AG04450 (cell line): ENCODE measurements around the gene OTOGL. TPM values are rescaled to one million over a fixed set of nuclear protein-coding genes. Genes with fewer than 3 reads are reported as not detected.
A peak's percentile ranks its signal among the peaks of the same experiment; 100 is the strongest.

Source experiments
- CTCF ChIA-PET: fragments of 300-600, 350-600 bp; formaldehyde crosslinking; extraction: SDS; loops from one replicate; lab custom pipeline; 2022; ENCODE audit warnings: antibody characterized with exemption, inconsistent platforms; lab: Charles Lee
- POLR2A ChIA-PET: fragments of 350-600 bp; formaldehyde crosslinking; extraction: SDS; loops from one replicate; lab custom pipeline; 2021; ENCODE audit warnings: antibody characterized with exemption, inconsistent platforms; lab: Yijun Ruan, JAX
- DNase-seq: peaks from one replicate; pipeline ENCODE4 v3.0.0-alpha.2; 2011; ENCODE audit warnings: low read depth, low spot score
- H3K27ac ChIP-seq: one replicate; pipeline ENCODE4 v1.5.1; 2012; ENCODE audit warnings: low read depth, low read length, control low read depth
- H3K27me3 ChIP-seq: one replicate; pipeline ENCODE4 v1.6.0; 2012; ENCODE audit warnings: low read length; ENCODE audit not compliant: control insufficient read depth, insufficient read depth
- H3K4me3 ChIP-seq: 2 replicates; pipeline ENCODE4 v1.5.1; 2011; ENCODE audit warnings: mild to moderate bottlenecking, low read depth, low read length, control low read depth
- H3K9me3 ChIP-seq: 2 replicates; pipeline ENCODE4 v1.5.1; 2012; ENCODE audit warnings: low read length; ENCODE audit not compliant: control insufficient read depth, insufficient read depth
- polyA plus RNA-seq: library from polyadenylated mRNA; depleted of rRNA; stranded (reverse); fragments of >200 nt; gene quantifications from 2 replicates; pipeline ENCODE4 v1.2.3, GENCODE V29; 2011
- TF ChIP-seq, protein P1 (sequence below): IDR thresholded peaks from 2 replicates; pipeline ENCODE4 v1.5.1; 2011; ENCODE audit warnings: low read depth, low read length, control low read depth, inconsistent platforms

Gene OTOGL
- polyA plus RNA-seq, 1 experiment: 0.07 TPM

DNA sequence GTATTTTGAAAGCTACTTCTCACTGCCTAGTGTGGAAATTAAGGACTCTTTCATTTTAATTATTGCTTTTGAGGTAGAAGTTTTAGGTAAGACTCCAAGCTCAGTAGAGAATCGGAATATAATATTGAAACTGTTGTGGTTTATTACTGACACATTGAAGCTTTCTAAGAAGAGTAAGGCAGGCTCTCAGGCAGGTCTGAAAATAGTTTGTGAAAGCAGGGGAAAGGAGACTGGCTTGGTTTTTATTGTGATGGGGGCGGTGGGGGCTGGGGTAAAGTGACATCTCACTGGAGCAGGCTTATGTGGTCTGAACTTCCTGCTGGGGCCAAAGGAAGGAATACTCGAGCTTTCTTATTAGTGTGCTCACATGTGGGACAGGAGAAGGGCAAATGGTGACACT is 79.5 kb downstream of the OTOGL start:
- no peak overlapping the region for H3K27ac ChIP-seq
- ChIA-PET CTCF (interaction anchor here (1.1 to 1.6 kb wide), 2 partner anchors 8 to 16 kb away, joined by 4 to 15 read pairs; no protein-coding TSS in a partner anchor), POLR2A (no interaction called here)
- no peak for DNase-seq
- TF ChIP-seq, protein P1, sequence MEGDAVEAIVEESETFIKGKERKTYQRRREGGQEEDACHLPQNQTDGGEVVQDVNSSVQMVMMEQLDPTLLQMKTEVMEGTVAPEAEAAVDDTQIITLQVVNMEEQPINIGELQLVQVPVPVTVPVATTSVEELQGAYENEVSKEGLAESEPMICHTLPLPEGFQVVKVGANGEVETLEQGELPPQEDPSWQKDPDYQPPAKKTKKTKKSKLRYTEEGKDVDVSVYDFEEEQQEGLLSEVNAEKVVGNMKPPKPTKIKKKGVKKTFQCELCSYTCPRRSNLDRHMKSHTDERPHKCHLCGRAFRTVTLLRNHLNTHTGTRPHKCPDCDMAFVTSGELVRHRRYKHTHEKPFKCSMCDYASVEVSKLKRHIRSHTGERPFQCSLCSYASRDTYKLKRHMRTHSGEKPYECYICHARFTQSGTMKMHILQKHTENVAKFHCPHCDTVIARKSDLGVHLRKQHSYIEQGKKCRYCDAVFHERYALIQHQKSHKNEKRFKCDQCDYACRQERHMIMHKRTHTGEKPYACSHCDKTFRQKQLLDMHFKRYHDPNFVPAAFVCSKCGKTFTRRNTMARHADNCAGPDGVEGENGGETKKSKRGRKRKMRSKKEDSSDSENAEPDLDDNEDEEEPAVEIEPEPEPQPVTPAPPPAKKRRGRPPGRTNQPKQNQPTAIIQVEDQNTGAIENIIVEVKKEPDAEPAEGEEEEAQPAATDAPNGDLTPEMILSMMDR: no peak
- no peak overlapping the region for H3K4me3 ChIP-seq
- H3K9me3 ChIP-seq: no peaks in the 10 kb centered on the region
- H3K27me3 ChIP-seq: no peaks in the 10 kb centered on the region

DNA sequence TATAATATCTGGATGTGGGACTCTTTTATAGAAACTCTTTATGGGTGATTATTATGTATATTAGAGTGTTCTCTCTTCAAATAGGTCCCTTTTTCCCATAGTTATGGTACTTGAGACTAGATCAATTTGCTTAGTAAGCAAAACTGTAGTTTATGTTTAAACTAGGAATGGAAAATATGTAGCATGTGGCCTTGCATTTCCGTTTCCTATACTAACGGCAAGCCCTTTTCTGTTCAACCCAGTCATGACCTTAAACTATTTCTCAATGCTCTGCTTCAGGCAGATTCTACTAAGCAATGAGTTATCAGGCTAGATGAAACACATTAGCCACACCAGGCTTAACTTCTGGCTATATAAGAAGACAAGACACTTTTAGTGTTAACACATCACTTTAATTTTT is 84.6 kb downstream of the OTOGL start:
- H3K27ac ChIP-seq: no peak overlapping the region
- CTCF ChIA-PET: interaction anchor here (0.9 kb wide), 1 partner anchor 12 kb away, joined by 3 read pairs; no protein-coding TSS in a partner anchor
- DNase-seq: no peak

DNA sequence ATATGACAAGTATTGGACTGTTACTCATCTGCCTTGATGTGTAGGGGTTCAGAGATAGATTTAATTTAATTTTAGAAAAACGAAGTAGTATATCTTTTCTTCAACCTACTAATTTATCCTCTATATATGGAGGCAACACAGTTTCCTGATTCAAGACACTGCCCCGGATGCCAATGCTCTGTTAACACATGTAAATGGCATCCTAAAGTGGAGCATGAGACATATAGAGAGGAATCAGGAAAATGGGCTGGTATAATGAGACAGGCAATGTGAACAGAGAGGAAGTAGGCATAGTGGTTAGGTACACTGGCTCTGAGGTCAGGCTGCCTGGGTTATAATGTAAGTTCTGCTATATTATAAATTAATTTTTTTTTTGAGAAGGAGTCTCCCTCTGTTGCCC is 85.6 kb downstream of the OTOGL start:
- POLR2A ChIA-PET: no interaction called here
- DNase-seq: no peak
- Histone ChIP-seq H3K27ac (no peak overlapping the region), H3K9me3 (no peaks in the 10 kb centered on the region), H3K27me3 (no peaks in the 10 kb centered on the region), H3K4me3 (no peak overlapping the region)
- CTCF ChIA-PET: interaction anchor here (0.9 kb wide), 1 partner anchor 11 kb away, joined by 3 read pairs; no protein-coding TSS in a partner anchor
- TF ChIP-seq, protein P1: no peak

More for the DNA sequence above, 84.6 kb downstream of the OTOGL start:
- POLR2A ChIA-PET: no interaction called here
- TF ChIP-seq, protein P1: no peak
- Histone ChIP-seq H3K4me3 (no peak overlapping the region), H3K27me3 (no peaks in the 10 kb centered on the region), H3K9me3 (no peaks in the 10 kb centered on the region)

DNA sequence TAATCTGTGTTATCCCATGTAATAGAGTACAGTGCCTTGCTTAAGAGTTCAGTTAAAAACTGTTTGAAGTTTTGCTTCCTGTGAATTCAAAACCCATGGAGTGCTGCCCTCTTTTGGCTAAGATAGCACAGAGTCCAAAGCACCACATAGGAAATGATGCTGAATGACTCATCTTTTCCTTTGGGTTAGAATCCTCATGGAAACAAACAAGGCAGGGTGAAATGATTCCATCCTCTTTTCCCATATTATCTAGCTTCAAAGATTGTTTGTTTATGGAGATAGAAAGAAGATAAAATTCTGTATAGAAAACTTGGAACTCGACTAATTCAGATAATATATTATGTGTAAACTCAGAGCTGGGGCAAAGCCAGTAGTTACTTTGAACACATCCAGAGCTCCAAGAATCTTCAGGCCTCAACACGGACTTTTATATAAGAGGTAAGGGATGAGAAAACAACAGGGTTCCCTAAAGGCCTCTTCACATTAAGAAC is 87.4 kb downstream of the OTOGL start:
- Histone ChIP-seq H3K9me3 (no peaks in the 10 kb centered on the region), H3K27ac (peak overlapping the region; percentile 72), H3K27me3 (no peaks in the 10 kb centered on the region), H3K4me3 (no peak overlapping the region)
- ChIA-PET POLR2A (interaction anchor here (0.9 kb wide), 1 partner anchor 251 kb away, joined by 3 read pairs; no protein-coding TSS in a partner anchor), CTCF (interaction anchor here (0.6 to 1.7 kb wide), 36 partner anchors 8 to 779 kb away, joined by 3 to 15 read pairs (median 3); no protein-coding TSS in a partner anchor)
- DNase-seq: peak; percentile 84
- TF ChIP-seq, protein P1: peak; percentile 87

DNA sequence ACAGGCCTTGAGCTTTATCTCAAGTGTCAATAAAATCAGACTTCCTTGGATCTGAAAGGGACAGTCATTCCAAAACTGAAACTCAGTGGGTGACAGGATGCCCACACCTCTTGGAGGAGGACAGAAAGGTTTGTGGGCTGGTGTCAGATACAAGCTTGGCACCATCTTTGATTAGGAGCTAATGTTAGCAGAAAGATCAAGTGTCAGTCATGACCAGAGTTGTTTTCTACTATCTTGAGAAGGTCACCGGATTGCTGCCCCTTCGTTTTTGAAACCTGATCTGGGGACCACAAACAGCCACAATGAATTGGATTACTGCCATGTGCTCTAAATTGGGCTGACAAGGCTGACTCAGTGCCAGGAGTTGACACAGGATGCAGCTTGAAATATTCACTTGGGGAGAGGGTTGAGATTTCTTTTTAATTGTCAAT is 88.3 kb downstream of the OTOGL start:
- no peaks in the 10 kb centered on the region for H3K9me3 ChIP-seq
- H3K27ac ChIP-seq: peak overlapping the region; percentile 42
- POLR2A ChIA-PET: interaction anchor here (0.9 kb wide), 1 partner anchor 252 kb away, joined by 3 read pairs; no protein-coding TSS in a partner anchor
- H3K27me3 ChIP-seq: no peaks in the 10 kb centered on the region
- CTCF ChIA-PET: interaction anchor here (0.6 to 1.7 kb wide), 22 partner anchors 10 to 780 kb away, joined by 3 to 15 read pairs (median 4); no protein-coding TSS in a partner anchor
- DNase-seq: no peak
- TF ChIP-seq, protein P1: no peak
- H3K4me3 ChIP-seq: no peak overlapping the region
